Measurements from ENCODE around the gene KCNQ1. TPM values are rescaled to one million over a fixed set of nuclear protein-coding genes. Genes with fewer than 3 reads are reported as not detected.

KCNQ1 gene
- total and polyA plus RNA-seq, 2 donors (not counting 1 experiment from before 2014, with no cell fraction given), result not detected

- H3K4me2 ChIP-seq (ENCODE audit: extremely low read depth, insufficient read depth, low read length), result no peak overlapping the region
- TF ChIP-seq EZH2 (IDR thresholded peaks at IDR 0.05; ENCODE audit: low read length, missing control alignments) (no peak), CTCF (conservative IDR thresholded peaks at IDR 0.05 in 1 of 2, IDR thresholded peaks at IDR 0.05 in 1 of 2; ENCODE audit: low read depth in 1 of 2, low read length in 2 of 2) (no peak)
- H3K27ac ChIP-seq (ENCODE audit: insufficient read depth, low read length), result no peak overlapping the region
- H2AFZ ChIP-seq (ENCODE audit: low read length), result no peak overlapping the region
- H3K9ac ChIP-seq (ENCODE audit: insufficient read depth, low read length), result no peak overlapping the region
- H3K79me2 ChIP-seq (ENCODE audit: control insufficient read depth, insufficient read depth, low read length), result no peaks in the 10 kb centered on the region
- no peaks in the 10 kb centered on the region for H3K9me3 ChIP-seq (ENCODE audit: control insufficient read depth, insufficient read depth, low read depth, low read length)
- no peak for DNase-seq (ENCODE audit: low read depth in 2 of 2)
- H4K20me1 ChIP-seq (ENCODE audit: control insufficient read depth, extremely low read depth, insufficient read depth, low read length), result no peaks in the 10 kb centered on the region
- H3K27me3 ChIP-seq (ENCODE audit: control insufficient read depth, insufficient read depth, low read length), result no peaks in the 10 kb centered on the region
- H3K4me1 ChIP-seq (ENCODE audit: control insufficient read depth, extremely low read depth, insufficient read depth, low read length), result no peaks in the 10 kb centered on the region
- H3K4me3 ChIP-seq (replicated peaks in 1 of 4; ENCODE audit: control extremely low read depth in 1 of 4, insufficient read depth in 1 of 4, low read depth in 3 of 4, low read length in 4 of 4), result no peak overlapping the region
- no peaks in the 10 kb centered on the region for H3K36me3 ChIP-seq (ENCODE audit: control insufficient read depth, insufficient read depth, low read length)
These were observed 229.9 kb downstream of the KCNQ1 start for GRCh38 chr11:2674658-2675131.

- Histone ChIP-seq H3K27me3 (ENCODE audit: control insufficient read depth, insufficient read depth, low read length) (no peaks in the 10 kb centered on the region), H3K4me3 (replicated peaks in 1 of 4; ENCODE audit: control extremely low read depth in 1 of 4, insufficient read depth in 1 of 4, low read depth in 3 of 4, low read length in 4 of 4) (no peak overlapping the region), H3K9ac (ENCODE audit: insufficient read depth, low read length) (no peak overlapping the region), H3K79me2 (ENCODE audit: control insufficient read depth, insufficient read depth, low read length) (no peaks in the 10 kb centered on the region), H3K36me3 (ENCODE audit: control insufficient read depth, insufficient read depth, low read length) (no peaks in the 10 kb centered on the region), H3K9me3 (ENCODE audit: control insufficient read depth, insufficient read depth, low read depth, low read length) (no peaks in the 10 kb centered on the region), H4K20me1 (ENCODE audit: control insufficient read depth, extremely low read depth, insufficient read depth, low read length) (no peaks in the 10 kb centered on the region), H3K27ac (ENCODE audit: insufficient read depth, low read length) (no peak overlapping the region), H2AFZ (ENCODE audit: low read length) (no peak overlapping the region), H3K4me2 (ENCODE audit: extremely low read depth, insufficient read depth, low read length) (no peak overlapping the region), H3K4me1 (ENCODE audit: control insufficient read depth, extremely low read depth, insufficient read depth, low read length) (no peaks in the 10 kb centered on the region)
- TF ChIP-seq CTCF (conservative IDR thresholded peaks at IDR 0.05 in 1 of 2, IDR thresholded peaks at IDR 0.05 in 1 of 2; ENCODE audit: low read depth in 1 of 2, low read length in 2 of 2) (no peak), EZH2 (IDR thresholded peaks at IDR 0.05; ENCODE audit: low read length, missing control alignments) (no peak)
- DNase-seq (ENCODE audit: low read depth in 2 of 2), result no peak
These were observed 230.7 kb downstream of the KCNQ1 start for GRCh38 chr11:2675540-2675939.

- no peaks in the 10 kb centered on the region for H3K79me2 ChIP-seq (ENCODE audit: control insufficient read depth, insufficient read depth, low read length)
These were observed 232.3 kb downstream of the KCNQ1 start for GRCh38 chr11:2677127-2677526.

More at GRCh38 chr11:2677127-2677526, 232.3 kb downstream of the KCNQ1 start:
- Histone ChIP-seq H4K20me1 (ENCODE audit: control insufficient read depth, extremely low read depth, insufficient read depth, low read length) (no peaks in the 10 kb centered on the region), H2AFZ (ENCODE audit: low read length) (no peak overlapping the region), H3K27ac (ENCODE audit: insufficient read depth, low read length) (no peak overlapping the region), H3K4me3 (replicated peaks in 1 of 4; ENCODE audit: control extremely low read depth in 1 of 4, insufficient read depth in 1 of 4, low read depth in 3 of 4, low read length in 4 of 4) (no peak overlapping the region), H3K9ac (ENCODE audit: insufficient read depth, low read length) (no peak overlapping the region), H3K27me3 (ENCODE audit: control insufficient read depth, insufficient read depth, low read length) (no peaks in the 10 kb centered on the region), H3K4me2 (ENCODE audit: extremely low read depth, insufficient read depth, low read length) (no peak overlapping the region), H3K9me3 (ENCODE audit: control insufficient read depth, insufficient read depth, low read depth, low read length) (no peaks in the 10 kb centered on the region), H3K36me3 (ENCODE audit: control insufficient read depth, insufficient read depth, low read length) (no peaks in the 10 kb centered on the region), H3K4me1 (ENCODE audit: control insufficient read depth, extremely low read depth, insufficient read depth, low read length) (no peaks in the 10 kb centered on the region)
- no peak for TF ChIP-seq CTCF (conservative IDR thresholded peaks at IDR 0.05 in 1 of 2, IDR thresholded peaks at IDR 0.05 in 1 of 2; ENCODE audit: low read depth in 1 of 2, low read length in 2 of 2)
- no peak for TF ChIP-seq EZH2 (IDR thresholded peaks at IDR 0.05; ENCODE audit: low read length, missing control alignments)
- DNase-seq (ENCODE audit: low read depth in 2 of 2), result no peak

Measured in fibroblast of lung (primary cell).